ENCODE results near the gene EHD1.

Gene EHD1

GRCh38 chr11:64878494-64879243 is at the start of gene EHD1:
EHD1 (minus strand) TSS chr11:64878621; CDS start chr11:64878464, 157 bp downstream.
- DNase-seq: peak; percentile 99

GRCh38 chr11:64926689-64927088 is 48.3 kb upstream of the EHD1 start:
- DNase-seq: no peak

- no peak for DNase-seq
These were observed 47.4 kb upstream of the EHD1 start for GRCh38 chr11:64925536-64926436.

GRCh38 chr11:64924910-64925284 is 46.5 kb upstream of the EHD1 start:
- DNase-seq: no peak

- peak; percentile 90 for DNase-seq
These were observed 45.8 kb upstream of the EHD1 start, which contains the start of gene PPP2R5B for GRCh38 chr11:64923944-64924909. PPP2R5B (plus strand) TSS chr11:64924689; CDS start chr11:64925735, 1,046 bp downstream.

GRCh38 chr11:64923151-64923661 is 44.8 kb upstream of the EHD1 start:
- no peak for DNase-seq

GRCh38 chr11:64921384-64921783 is 43.0 kb upstream of the EHD1 start:
- no peak for DNase-seq

- DNase-seq: no peak
These were observed 41.7 kb upstream of the EHD1 start for GRCh38 chr11:64920124-64920523.

- no peak for DNase-seq
These were observed 41.2 kb upstream of the EHD1 start for GRCh38 chr11:64919627-64920026.

- no peak for DNase-seq
These were observed 39.6 kb upstream of the EHD1 start for GRCh38 chr11:64918017-64918416.

GRCh38 chr11:64917663-64917995 is 39.2 kb upstream of the EHD1 start:
- DNase-seq: no peak

- DNase-seq: peak; percentile 99
These were observed 38.6 kb upstream of the EHD1 start, which contains the start of gene ATG2A for GRCh38 chr11:64916775-64917662. ATG2A (minus strand) TSS chr11:64917209; CDS start chr11:64917135, 74 bp downstream.

- peak; percentile 37 for DNase-seq
These were observed 37.8 kb upstream of the EHD1 start for GRCh38 chr11:64916040-64916774.

- no peak for DNase-seq
These were observed 37.0 kb upstream of the EHD1 start for GRCh38 chr11:64915376-64915887.

GRCh38 chr11:64914123-64914522 is 35.7 kb upstream of the EHD1 start:
- no peak for DNase-seq

- DNase-seq: no peak
These were observed 34.8 kb upstream of the EHD1 start for GRCh38 chr11:64913171-64913727.

- DNase-seq: no peak
These were observed 33.3 kb upstream of the EHD1 start for GRCh38 chr11:64911689-64912088.

- DNase-seq: no peak
These were observed 32.7 kb upstream of the EHD1 start for GRCh38 chr11:64911142-64911541.

GRCh38 chr11:64910451-64911093 is 32.2 kb upstream of the EHD1 start:
- no peak for DNase-seq
